ENCODE data around the gene CCL4. TPM values are rescaled to one million over a fixed set of nuclear protein-coding genes. Genes with fewer than 3 reads are reported as not detected.
"Not testable (repeated sequence)": the region's sequence is repeated elsewhere in the genome, so short reads cannot be mapped to it uniquely, and the experiment has no call there.

Gene CCL4
- total and polyA plus RNA-seq, 5 donors: 0.42 to 1.7 (median 1.0) TPM

- ATAC-seq: no peak
- Histone ChIP-seq H3K4me1 (ENCODE audit: control insufficient read depth, insufficient read depth, low read length) (no peaks in the 10 kb centered on the region), H3K9me3 (ENCODE audit: control insufficient read depth, low read length) (no peaks in the 10 kb centered on the region), H3K27me3 (ENCODE audit: control insufficient read depth, insufficient read depth) (no peaks in the 10 kb centered on the region), H3K4me3 (ENCODE audit: low read length) (no peak overlapping the region), H3K27ac (ENCODE audit: low read length) (no peak overlapping the region)
- intact Hi-C loops (cut with DNase I): no loop called here
- DNase-seq: no peak
- 88% methylated on average over 5 of the region's 5 CpGs for WGBS
Measured at GRCh38 chr17:36105781-36106492, 2.3 kb downstream of the CCL4 start.

- no peaks in the 10 kb centered on the region for H3K9me3 ChIP-seq (ENCODE audit: control insufficient read depth, low read length)
- WGBS: 89% methylated on average over 6 of the region's 6 CpGs
- ATAC-seq (no peak), DNase-seq (no peak)
- H3K27ac ChIP-seq (ENCODE audit: low read length): no peak overlapping the region
- H3K27me3 ChIP-seq (ENCODE audit: control insufficient read depth, insufficient read depth): no peaks in the 10 kb centered on the region
- intact Hi-C loops (cut with DNase I): no loop called here
- H3K4me1 ChIP-seq (ENCODE audit: control insufficient read depth, insufficient read depth, low read length): no peaks in the 10 kb centered on the region
- H3K4me3 ChIP-seq (ENCODE audit: low read length): no peak overlapping the region
Measured at GRCh38 chr17:36106493-36106835, 2.8 kb downstream of the CCL4 start.

- Histone ChIP-seq H3K4me1 (ENCODE audit: control insufficient read depth, insufficient read depth, low read length) (no peaks in the 10 kb centered on the region), H3K27ac (ENCODE audit: low read length) (no peak overlapping the region), H3K4me3 (ENCODE audit: low read length) (no peak overlapping the region), H3K27me3 (ENCODE audit: control insufficient read depth, insufficient read depth) (no peaks in the 10 kb centered on the region), H3K9me3 (ENCODE audit: control insufficient read depth, low read length) (no peaks in the 10 kb centered on the region)
- DNase-seq: no peak
- intact Hi-C loops (cut with DNase I): no loop called here
- 88% methylated on average over 3 of the region's 3 CpGs for WGBS
- ATAC-seq: no peak
Measured at GRCh38 chr17:36107660-36108059, 4.0 kb downstream of the CCL4 start.

- H3K27me3 ChIP-seq (ENCODE audit: control insufficient read depth, insufficient read depth); H3K4me1 ChIP-seq (ENCODE audit: control insufficient read depth, insufficient read depth, low read length); DNase-seq; H3K9me3 ChIP-seq (ENCODE audit: control insufficient read depth, low read length); H3K4me3 ChIP-seq (ENCODE audit: low read length); intact Hi-C loops (cut with DNase I); H3K27ac ChIP-seq (ENCODE audit: low read length): not testable (repeated sequence)
- 71% methylated on average over 5 of the region's 5 CpGs for WGBS
- ATAC-seq: peak in 1 of 2 donors; percentile 40
Measured at GRCh38 chr17:36108265-36108664, 4.6 kb downstream of the CCL4 start.

GRCh38 chr17:36111068-36111490 lies 7.5 kb downstream of the CCL4 start:
- Histone ChIP-seq H3K4me1 (ENCODE audit: control insufficient read depth, insufficient read depth, low read length) (no peaks in the 10 kb centered on the region), H3K4me3 (ENCODE audit: low read length) (no peak overlapping the region), H3K9me3 (ENCODE audit: control insufficient read depth, low read length) (no peaks in the 10 kb centered on the region), H3K27ac (ENCODE audit: low read length) (no peak overlapping the region), H3K27me3 (ENCODE audit: control insufficient read depth, insufficient read depth) (no peaks in the 10 kb centered on the region)
- no peak for DNase-seq
- no peak for ATAC-seq
- intact Hi-C loops (cut with DNase I): no loop called here
- 74% methylated on average over 4 of the region's 4 CpGs for WGBS

GRCh38 chr17:36112572-36112971 lies 8.9 kb downstream of the CCL4 start:
- Histone ChIP-seq H3K4me3 (ENCODE audit: low read length) (no peak overlapping the region), H3K4me1 (ENCODE audit: control insufficient read depth, insufficient read depth, low read length) (no peaks in the 10 kb centered on the region), H3K9me3 (ENCODE audit: control insufficient read depth, low read length) (no peaks in the 10 kb centered on the region), H3K27ac (ENCODE audit: low read length) (no peak overlapping the region), H3K27me3 (ENCODE audit: control insufficient read depth, insufficient read depth) (no peaks in the 10 kb centered on the region)
- DNase-seq (no peak), ATAC-seq (no peak)
- intact Hi-C loops (cut with DNase I): no loop called here

GRCh38 chr17:36113131-36113530 lies 9.5 kb downstream of the CCL4 start:
- H3K4me1 ChIP-seq (ENCODE audit: control insufficient read depth, insufficient read depth, low read length); DNase-seq; ATAC-seq; H3K4me3 ChIP-seq (ENCODE audit: low read length); intact Hi-C loops (cut with DNase I); H3K27ac ChIP-seq (ENCODE audit: low read length); H3K9me3 ChIP-seq (ENCODE audit: control insufficient read depth, low read length); H3K27me3 ChIP-seq (ENCODE audit: control insufficient read depth, insufficient read depth): not testable (repeated sequence)
- 88% methylated on average over 1 of the region's 1 CpG for WGBS

- WGBS: 79% methylated on average over 5 of the region's 5 CpGs
- H3K27me3 ChIP-seq (ENCODE audit: control insufficient read depth, insufficient read depth); H3K4me3 ChIP-seq (ENCODE audit: low read length); H3K4me1 ChIP-seq (ENCODE audit: control insufficient read depth, insufficient read depth, low read length); H3K9me3 ChIP-seq (ENCODE audit: control insufficient read depth, low read length); intact Hi-C loops (cut with DNase I); DNase-seq; ATAC-seq; H3K27ac ChIP-seq (ENCODE audit: low read length): not testable (repeated sequence)
Measured at GRCh38 chr17:36114971-36115648, 11.5 kb downstream of the CCL4 start.

- H3K4me1 ChIP-seq (ENCODE audit: control insufficient read depth, insufficient read depth, low read length); H3K27me3 ChIP-seq (ENCODE audit: control insufficient read depth, insufficient read depth); DNase-seq; intact Hi-C loops (cut with DNase I); H3K9me3 ChIP-seq (ENCODE audit: control insufficient read depth, low read length); ATAC-seq; H3K27ac ChIP-seq (ENCODE audit: low read length); H3K4me3 ChIP-seq (ENCODE audit: low read length): not testable (repeated sequence)
Measured at GRCh38 chr17:36115649-36115977, 12.0 kb downstream of the CCL4 start.

GRCh38 chr17:36117505-36118382 lies 14.1 kb downstream of the CCL4 start:
- Histone ChIP-seq H3K4me1 (ENCODE audit: control insufficient read depth, insufficient read depth, low read length) (no peaks in the 10 kb centered on the region), H3K4me3 (ENCODE audit: low read length) (no peak overlapping the region), H3K27me3 (ENCODE audit: control insufficient read depth, insufficient read depth) (no peaks in the 10 kb centered on the region), H3K9me3 (ENCODE audit: control insufficient read depth, low read length) (no peaks in the 10 kb centered on the region), H3K27ac (ENCODE audit: low read length) (no peak overlapping the region)
- DNase-seq (no peak), ATAC-seq (peak in 1 of 2 donors; percentile 23)
- 41% methylated on average over 5 of the region's 5 CpGs for WGBS
- intact Hi-C loops (cut with DNase I): no loop called here
